ENCODE measurements around the gene ENPP6. TPM values are rescaled to one million over a fixed set of nuclear protein-coding genes. Genes with fewer than 3 reads are reported as not detected.
A peak's percentile ranks its signal among the peaks of the same experiment; 100 is the strongest.

The ENPP6 gene
- total RNA-seq, 4 donors from 2014 or later, result 0.07 to 0.56 (median 0.20) TPM; not detected in 1

DNA sequence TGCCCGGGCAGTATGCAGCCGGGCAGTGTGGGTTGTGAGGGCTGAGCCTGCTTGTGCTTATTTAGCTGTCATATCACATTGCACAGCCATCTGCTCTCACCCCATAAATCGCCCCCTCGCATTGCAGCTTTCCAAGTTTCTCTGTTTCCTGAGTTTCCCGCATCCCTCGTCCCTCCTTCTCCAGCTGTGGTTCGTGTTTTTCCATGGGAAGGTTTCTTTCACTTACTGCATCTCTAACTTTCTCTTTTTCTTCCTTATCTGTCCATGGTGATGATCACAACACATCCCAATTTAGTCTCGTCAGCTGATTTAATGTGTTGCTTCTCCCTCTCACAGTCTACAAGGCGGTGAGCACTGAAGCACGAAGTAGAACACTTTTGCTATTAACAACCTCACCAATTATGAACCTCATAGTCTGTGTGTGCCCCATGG lies 118.1 kb downstream of the ENPP6 start:
- Histone ChIP-seq H3K9me3 (no peaks in the 10 kb centered on the region), H3K36me3 (no peaks in the 10 kb centered on the region), H3K4me1 (no peaks in the 10 kb centered on the region), H3K27ac (no peak overlapping the region), H3K27me3 (peaks cover 0 to 8% (median 2%) of the 10 kb centered on the region in 3 donors), H3K4me3 (no peak overlapping the region)
- intact Hi-C loops (cut with DNase I; ENCODE audit: low total_unique reads) (no loop called here), in situ Hi-C loops (cut with MboI; ENCODE audit: low sequenced_read_pairs in 4 of 4) (loop anchor here in 1 of 4 donors (10.0 kb wide), 1 partner anchor 255 kb away; no protein-coding TSS in a partner anchor)
- ATAC-seq (no peak), DNase-seq (no peak)
- no peak for TF ChIP-seq POLR2A (IDR thresholded peaks at IDR 0.05)
- TF ChIP-seq, protein P1, sequence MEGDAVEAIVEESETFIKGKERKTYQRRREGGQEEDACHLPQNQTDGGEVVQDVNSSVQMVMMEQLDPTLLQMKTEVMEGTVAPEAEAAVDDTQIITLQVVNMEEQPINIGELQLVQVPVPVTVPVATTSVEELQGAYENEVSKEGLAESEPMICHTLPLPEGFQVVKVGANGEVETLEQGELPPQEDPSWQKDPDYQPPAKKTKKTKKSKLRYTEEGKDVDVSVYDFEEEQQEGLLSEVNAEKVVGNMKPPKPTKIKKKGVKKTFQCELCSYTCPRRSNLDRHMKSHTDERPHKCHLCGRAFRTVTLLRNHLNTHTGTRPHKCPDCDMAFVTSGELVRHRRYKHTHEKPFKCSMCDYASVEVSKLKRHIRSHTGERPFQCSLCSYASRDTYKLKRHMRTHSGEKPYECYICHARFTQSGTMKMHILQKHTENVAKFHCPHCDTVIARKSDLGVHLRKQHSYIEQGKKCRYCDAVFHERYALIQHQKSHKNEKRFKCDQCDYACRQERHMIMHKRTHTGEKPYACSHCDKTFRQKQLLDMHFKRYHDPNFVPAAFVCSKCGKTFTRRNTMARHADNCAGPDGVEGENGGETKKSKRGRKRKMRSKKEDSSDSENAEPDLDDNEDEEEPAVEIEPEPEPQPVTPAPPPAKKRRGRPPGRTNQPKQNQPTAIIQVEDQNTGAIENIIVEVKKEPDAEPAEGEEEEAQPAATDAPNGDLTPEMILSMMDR (IDR thresholded peaks at IDR 0.05 in 4 of 5, conservative IDR thresholded peaks at IDR 0.05 in 1 of 5), result no peak

DNA sequence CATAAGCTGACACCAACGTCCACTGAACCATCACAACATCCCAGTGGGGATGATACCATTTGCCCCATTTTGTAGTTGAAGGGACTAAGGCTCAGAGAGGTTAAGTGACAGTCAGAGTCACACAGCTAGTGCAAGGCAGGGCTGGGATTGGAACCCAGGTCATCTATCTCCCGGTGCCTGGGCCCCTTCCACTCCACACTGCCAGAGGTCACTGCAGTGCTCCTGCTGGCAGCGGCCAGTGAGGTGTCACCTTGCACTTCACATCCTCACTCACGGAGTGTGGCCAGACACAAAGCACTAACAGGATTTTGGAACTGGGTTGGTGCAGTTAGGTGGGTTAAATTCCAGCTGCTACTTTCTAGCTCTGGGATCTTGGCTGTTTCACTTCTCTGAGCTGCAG lies 118.7 kb downstream of the ENPP6 start:
- H3K27ac ChIP-seq, result no peak overlapping the region
- no peaks in the 10 kb centered on the region for H3K4me1 ChIP-seq
- in situ Hi-C loops (cut with MboI; ENCODE audit: low sequenced_read_pairs in 4 of 4), result loop anchor here in 1 of 4 donors (10.0 kb wide), 1 partner anchor 254 kb away; no protein-coding TSS in a partner anchor
- ATAC-seq (no peak), DNase-seq (no peak)
- H3K27me3 ChIP-seq, result peaks cover 0 to 8% (median 2%) of the 10 kb centered on the region in 3 donors
- intact Hi-C loops (cut with DNase I; ENCODE audit: low total_unique reads), result no loop called here
- H3K4me3 ChIP-seq, result no peak overlapping the region
- H3K36me3 ChIP-seq, result no peaks in the 10 kb centered on the region
- no peak for TF ChIP-seq POLR2A (IDR thresholded peaks at IDR 0.05)
- TF ChIP-seq, protein P1 (IDR thresholded peaks at IDR 0.05 in 4 of 5, conservative IDR thresholded peaks at IDR 0.05 in 1 of 5), result no peak
- H3K9me3 ChIP-seq, result no peaks in the 10 kb centered on the region

DNA sequence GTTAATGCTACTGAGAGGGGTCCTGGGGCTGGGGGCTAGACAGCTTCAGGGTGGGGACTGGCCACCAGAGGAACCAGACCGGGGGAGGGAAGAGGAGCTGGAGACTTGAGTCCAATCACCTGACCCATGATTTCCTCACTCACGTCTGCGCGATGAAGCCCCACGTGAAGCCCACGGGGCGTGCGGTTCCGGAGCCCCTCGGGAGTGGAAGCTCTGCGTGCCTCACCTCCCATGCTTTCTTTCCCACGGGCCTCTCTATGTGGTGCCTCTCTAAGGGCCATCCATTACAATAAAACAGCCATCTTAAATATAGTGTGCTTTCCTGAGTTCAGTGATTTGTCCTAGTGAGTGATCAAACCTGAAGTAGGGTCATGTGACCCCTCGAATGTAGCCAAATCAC lies 119.9 kb downstream of the ENPP6 start:
- H3K4me3 ChIP-seq, result no peak overlapping the region
- H3K36me3 ChIP-seq, result no peaks in the 10 kb centered on the region
- H3K27ac ChIP-seq, result no peak overlapping the region
- TF ChIP-seq, protein P1 (IDR thresholded peaks at IDR 0.05 in 4 of 5, conservative IDR thresholded peaks at IDR 0.05 in 1 of 5), result no peak
- no peak for TF ChIP-seq POLR2A (IDR thresholded peaks at IDR 0.05)
- H3K4me1 ChIP-seq, result no peaks in the 10 kb centered on the region
- no peak for ATAC-seq
- DNase-seq, result no peak
- in situ Hi-C loops (cut with MboI; ENCODE audit: low sequenced_read_pairs in 4 of 4) (loop anchor here in 1 of 4 donors (10.0 kb wide), 1 partner anchor 253 kb away; no protein-coding TSS in a partner anchor), intact Hi-C loops (cut with DNase I; ENCODE audit: low total_unique reads) (no loop called here)
- H3K9me3 ChIP-seq, result no peaks in the 10 kb centered on the region
- H3K27me3 ChIP-seq, result peaks cover 0 to 8% (median 2%) of the 10 kb centered on the region in 3 donors

DNA sequence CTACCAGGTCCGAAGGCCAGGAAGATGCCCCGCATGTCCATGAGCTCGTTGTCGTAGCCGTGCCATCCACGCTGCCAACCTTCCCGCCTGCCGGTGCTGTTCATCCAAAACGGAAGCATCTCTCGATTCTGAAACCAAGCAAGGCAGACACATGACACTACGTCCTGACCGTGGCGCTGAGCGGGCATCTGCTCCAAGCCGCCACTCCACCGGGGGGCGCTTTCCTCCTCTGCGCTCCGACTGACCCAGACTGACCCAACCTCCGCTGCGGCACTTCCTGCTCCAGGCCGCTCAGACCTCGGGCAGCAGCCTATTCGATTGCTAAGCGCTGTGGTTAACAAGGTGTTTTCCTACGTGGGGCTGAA lies 120.5 kb downstream of the ENPP6 start:
- Histone ChIP-seq H3K36me3 (no peaks in the 10 kb centered on the region), H3K9me3 (no peaks in the 10 kb centered on the region), H3K27ac (no peak overlapping the region), H3K4me3 (peak overlapping the region; percentile 35 to 54 (median 36)), H3K27me3 (peaks cover 0 to 8% (median 2%) of the 10 kb centered on the region in 3 donors), H3K4me1 (no peaks in the 10 kb centered on the region)
- intact Hi-C loops (cut with DNase I; ENCODE audit: low total_unique reads), result no loop called here
- no peak for ATAC-seq
- no peak for TF ChIP-seq POLR2A (IDR thresholded peaks at IDR 0.05)
- TF ChIP-seq, protein P1 (IDR thresholded peaks at IDR 0.05 in 4 of 5, conservative IDR thresholded peaks at IDR 0.05 in 1 of 5), result peak in 2 of 5 experiments; percentile 20 to 22
- in situ Hi-C loops (cut with MboI; ENCODE audit: low sequenced_read_pairs in 4 of 4), result loop anchor here in 1 of 4 donors (10.0 kb wide), 1 partner anchor 252 kb away; no protein-coding TSS in a partner anchor
- peak in 1 of 2 donors; percentile 24 for DNase-seq
